ENCODE results near the gene RNF213.
"Not testable (repeated sequence)": the region's sequence is repeated elsewhere in the genome, so short reads cannot be mapped to it uniquely, and the experiment has no call there.

RNF213 gene

DNA sequence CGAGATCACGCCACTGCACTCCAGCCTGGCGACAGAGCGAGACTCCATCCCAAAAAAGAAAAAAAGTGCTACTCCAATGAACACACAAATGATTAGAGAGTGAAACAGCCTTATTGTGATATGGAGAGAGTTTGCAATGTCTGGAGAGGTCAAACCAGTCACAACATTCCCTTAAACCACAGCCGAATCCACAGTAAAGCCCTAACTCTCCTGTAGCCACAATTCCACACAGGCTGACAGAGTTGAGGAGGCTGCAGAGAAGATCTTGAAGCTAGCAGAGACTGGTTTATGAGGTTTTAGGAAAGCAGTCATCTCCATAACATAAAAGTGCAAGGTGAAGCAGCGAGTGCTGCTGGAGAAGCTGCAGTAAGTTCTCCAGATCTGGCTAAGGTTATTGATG, 6.7 kb downstream of the RNF213 start:
- in situ Hi-C loops (cut with HindIII; ENCODE audit: low sequenced_read_pairs), result no loop called here

DNA sequence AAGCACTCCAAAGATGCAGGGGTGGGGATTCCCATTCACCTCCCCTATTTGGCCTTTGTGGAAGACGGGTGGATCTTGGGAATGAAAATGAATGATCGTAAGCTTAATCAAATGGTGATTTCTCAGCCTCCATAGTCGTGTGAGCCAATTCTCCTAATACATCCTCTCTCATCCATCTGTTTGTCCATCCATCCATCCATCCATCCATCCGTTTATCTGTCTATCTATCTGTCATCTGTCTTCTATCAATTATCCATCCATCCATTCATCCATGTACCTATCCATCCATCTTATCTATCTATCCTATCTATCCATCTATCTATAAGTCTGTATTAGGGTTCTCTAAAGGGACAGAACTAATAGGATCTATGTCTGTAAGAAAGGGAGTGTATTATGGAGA, 7.8 kb downstream of the RNF213 start:
- in situ Hi-C loops (cut with HindIII; ENCODE audit: low sequenced_read_pairs), result no loop called here

DNA sequence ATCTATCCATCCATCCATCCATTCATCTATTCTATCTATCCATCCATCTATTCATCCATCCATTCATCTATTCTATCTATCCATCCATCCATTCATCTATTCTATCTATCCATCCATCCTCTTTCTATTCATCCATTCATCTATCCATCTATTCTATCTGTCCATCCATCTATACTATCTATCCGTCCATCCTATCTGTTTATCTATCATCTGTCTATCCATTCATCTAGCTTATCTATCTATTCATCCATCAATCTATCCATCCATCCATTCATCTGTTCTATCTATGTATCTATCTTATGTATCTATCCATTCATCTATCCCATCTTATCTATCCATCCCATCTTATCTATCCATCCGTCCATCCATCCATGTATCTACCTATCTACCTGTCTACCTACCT, 8.8 kb downstream of the RNF213 start:
- in situ Hi-C loops (cut with HindIII; ENCODE audit: low sequenced_read_pairs), result no loop called here

DNA sequence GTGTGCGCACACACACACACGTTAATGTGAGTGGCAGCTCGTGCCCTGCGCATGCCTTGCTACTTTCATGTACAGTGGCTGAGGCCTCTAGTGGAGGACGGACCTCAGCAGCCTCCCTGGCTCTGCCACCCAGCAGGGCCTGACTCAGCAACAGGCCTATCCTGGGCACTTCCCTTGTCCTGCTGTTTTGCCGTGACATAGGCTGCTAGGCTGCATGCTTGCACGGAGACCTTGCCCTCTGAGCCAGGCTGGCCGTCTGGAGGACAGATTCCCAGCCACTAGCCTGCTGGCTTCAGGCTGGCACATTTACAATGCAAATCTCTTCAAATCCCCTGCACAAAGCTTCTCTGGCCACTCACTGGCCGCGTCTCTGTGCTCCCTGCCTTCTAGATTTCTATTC, 9.5 kb downstream of the RNF213 start:
- in situ Hi-C loops (cut with HindIII; ENCODE audit: low sequenced_read_pairs), result loop anchor here (5.0 kb wide), 1 partner anchor 53 kb away; no protein-coding TSS in a partner anchor

DNA sequence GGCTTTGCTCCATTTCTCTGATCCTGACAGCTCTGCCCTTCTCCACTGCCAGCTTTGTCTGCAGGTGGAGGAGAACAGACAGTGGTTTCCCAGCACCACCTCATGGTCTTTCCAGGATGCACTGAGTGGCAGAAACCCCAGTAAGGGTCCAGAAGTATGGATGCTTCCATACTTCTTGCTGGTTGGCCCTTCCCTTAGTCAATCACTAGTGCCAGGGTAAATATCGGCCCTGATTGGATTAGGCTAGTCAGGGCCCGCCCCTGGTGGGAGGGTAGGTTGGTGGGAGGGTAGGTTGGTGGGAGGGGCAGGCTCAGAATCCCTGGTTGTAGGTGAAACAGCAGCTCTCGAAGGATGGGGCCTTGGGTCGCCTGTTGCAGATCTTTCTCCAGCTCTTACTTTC, 10.2 kb downstream of the RNF213 start:
- in situ Hi-C loops (cut with HindIII; ENCODE audit: low sequenced_read_pairs), result loop anchor here (5.0 kb wide), 1 partner anchor 54 kb away; no protein-coding TSS in a partner anchor

DNA sequence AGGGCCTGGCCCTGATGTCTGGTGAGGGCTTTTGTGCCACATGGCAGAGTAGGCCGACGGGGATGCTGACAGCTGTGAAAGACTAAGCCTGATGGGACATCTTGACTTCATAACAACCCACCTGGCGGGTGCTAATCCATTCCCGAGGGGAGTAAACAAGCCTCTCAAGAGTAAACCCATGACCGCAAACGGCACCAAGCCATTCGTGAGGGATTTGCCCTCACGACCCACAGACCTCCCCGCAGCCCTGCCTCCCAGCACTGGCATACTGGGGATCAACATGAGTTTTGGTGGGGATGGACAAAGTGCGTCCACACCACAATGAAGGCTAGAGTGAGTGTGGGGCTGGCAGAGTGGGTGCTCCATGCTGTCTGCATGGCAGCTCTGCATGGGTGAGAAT, 11.7 kb downstream of the RNF213 start:
- in situ Hi-C loops (cut with HindIII; ENCODE audit: low sequenced_read_pairs), result loop anchor here (5.0 kb wide), 1 partner anchor 55 kb away; no protein-coding TSS in a partner anchor

DNA sequence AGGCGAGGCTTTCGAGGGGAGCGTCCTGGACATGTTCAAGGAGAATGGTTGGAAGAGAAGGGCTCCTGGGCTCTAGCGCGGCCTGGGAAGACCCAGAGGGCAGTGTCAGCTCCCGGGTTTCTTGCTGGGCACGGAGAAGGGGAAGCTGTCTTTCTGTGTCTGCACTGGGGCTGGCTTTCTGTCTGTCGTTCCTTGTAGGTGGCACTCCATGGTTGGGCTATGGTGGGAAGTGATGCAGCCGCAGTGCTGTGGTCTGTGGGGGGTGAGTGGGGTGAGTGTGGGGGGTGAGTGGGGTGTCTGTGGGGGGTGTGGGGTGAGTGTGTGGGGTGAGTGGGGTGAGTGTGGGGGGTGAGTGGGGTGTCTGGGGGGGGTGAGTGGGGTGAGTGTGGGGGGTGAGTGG, 13.7 kb downstream of the RNF213 start:
- in situ Hi-C loops (cut with HindIII; ENCODE audit: low sequenced_read_pairs), result loop anchor here (5.0 kb wide), 1 partner anchor 57 kb away; no protein-coding TSS in a partner anchor

DNA sequence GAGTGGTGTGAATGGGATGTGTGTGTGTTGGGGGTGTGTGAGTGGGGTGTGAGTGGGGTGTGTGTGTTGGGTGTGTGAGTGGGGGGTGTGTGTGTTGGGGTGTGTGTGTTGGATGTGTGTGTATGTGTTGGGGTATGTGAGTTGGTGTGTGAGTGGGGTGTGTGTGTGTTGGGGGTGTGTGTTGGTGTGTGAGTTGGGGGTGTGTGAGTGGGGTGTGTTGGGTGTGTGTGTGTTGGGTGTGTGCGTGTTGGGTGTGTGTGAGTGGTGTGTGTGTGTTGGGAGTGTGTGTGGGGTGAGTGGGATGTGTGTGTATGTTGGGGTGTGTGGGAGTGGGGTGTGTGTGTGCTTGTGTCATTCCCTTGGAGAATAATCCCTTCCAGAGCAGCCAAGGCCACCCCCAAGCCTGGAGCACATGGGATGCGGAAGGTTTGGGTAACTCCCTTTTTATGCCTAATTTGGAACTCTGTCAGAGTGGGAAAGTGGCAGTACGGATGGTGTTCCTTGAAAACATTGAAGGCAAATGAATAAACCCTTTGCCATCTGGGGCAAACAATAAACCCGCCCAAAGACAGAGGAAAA, 14.3 kb downstream of the RNF213 start:
- in situ Hi-C loops (cut with HindIII; ENCODE audit: low sequenced_read_pairs), result loop anchor here (5.0 kb wide), 1 partner anchor 58 kb away; no protein-coding TSS in a partner anchor

DNA sequence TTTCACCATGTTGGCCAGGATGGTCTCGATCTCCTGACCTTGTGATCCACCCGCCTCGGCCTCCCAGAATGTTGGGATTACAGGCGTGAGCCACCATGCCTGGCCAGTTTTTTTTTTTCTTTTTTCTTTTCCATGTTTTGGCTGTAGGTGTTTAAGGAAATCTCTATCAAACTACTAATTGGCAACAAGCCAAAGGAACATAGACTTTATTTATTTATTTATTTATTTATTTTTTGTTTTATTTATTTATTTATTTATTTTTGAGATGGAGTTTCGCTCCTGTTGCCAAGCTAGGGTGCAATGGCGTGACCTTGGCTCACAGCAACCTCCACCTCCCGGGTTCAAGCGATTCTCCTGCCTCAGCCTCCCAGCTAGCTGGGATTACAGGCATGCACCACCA, 15.2 kb downstream of the RNF213 start:
- in situ Hi-C loops (cut with HindIII; ENCODE audit: low sequenced_read_pairs), result not testable (repeated sequence)

DNA sequence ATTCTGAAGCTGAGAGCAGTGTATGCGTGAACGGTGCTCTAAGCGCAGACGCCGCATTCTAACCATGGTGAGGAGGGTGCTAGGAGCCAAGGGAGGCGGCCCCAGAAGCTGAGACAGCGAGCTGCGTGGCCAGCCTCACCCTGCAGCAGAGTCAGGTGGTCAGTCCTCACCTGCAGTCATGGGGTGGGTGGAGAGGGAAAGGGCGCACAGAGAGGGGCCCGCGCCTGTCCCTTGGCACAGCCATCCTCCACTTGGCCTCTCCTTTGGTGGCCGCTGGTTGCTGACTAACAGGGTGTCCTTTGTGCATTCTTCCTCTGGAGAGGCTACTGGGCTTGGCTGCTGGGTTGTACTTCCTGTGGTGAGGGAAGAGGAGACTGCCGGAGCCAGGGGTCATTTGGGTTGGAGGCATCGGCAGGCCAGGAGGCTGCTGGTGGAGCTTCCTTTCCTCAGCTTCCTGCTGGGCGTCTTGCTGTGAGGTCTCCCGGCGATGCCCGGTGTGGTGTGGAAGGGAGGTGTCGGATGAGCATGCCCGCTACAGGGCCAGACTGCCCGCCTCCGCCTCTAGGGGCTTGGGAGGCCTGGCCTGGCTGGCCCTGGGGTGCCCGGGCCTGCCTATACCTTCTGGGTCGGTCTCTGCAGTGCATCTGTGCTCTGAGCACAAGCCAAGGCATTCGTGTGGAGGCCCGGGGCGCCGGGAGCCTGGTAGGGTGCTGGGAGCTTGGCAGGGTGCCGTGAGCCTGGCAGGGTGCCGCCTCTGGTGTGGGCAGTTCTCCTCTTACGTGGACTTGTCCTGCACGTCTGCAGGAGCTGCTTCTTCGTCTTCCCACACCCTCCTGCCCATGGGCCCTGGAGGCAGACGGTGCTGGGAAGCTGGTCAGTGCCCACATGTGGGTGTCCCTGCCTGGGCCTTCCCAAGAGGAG, 17.4 kb downstream of the RNF213 start:
- in situ Hi-C loops (cut with HindIII; ENCODE audit: low sequenced_read_pairs), result no loop called here

DNA sequence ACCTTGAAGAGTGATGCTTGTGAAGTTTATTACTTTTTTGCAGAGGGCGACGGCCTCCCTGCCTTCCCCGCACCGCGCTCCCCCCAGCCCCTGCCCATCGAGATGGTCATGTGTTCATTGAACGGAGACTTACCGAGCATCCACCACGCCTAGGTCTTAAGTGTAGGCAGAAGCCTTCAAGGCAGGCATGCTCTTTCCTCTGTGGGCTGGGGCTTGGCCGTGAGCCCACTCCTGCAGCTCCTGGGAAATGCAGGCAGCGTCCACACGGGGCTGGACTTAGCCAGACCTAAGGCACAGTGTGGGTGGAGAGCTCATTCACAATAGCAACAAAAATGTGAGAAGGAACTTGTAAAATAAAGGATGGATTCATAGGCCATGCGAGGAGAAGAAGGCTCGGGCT, 19.2 kb downstream of the RNF213 start:
- in situ Hi-C loops (cut with HindIII; ENCODE audit: low sequenced_read_pairs), result no loop called here

DNA sequence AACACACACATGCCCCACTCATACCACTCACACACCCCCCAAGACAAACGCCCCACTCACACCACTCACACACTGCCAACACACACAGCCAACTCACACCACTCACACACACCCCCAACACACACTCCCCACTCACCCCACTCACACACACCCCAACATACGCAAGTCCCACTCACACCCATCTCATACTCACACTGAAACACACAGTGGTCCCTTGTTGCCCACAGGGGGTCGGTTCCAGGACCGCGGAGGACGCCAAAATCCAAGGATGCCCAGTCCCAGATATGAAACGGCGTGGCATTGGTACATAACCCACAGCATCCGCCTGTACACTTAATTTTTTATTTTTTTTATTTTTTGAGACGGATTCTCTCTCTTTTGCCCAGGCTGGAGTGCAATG, 20.9 kb downstream of the RNF213 start:
- in situ Hi-C loops (cut with HindIII; ENCODE audit: low sequenced_read_pairs), result no loop called here

DNA sequence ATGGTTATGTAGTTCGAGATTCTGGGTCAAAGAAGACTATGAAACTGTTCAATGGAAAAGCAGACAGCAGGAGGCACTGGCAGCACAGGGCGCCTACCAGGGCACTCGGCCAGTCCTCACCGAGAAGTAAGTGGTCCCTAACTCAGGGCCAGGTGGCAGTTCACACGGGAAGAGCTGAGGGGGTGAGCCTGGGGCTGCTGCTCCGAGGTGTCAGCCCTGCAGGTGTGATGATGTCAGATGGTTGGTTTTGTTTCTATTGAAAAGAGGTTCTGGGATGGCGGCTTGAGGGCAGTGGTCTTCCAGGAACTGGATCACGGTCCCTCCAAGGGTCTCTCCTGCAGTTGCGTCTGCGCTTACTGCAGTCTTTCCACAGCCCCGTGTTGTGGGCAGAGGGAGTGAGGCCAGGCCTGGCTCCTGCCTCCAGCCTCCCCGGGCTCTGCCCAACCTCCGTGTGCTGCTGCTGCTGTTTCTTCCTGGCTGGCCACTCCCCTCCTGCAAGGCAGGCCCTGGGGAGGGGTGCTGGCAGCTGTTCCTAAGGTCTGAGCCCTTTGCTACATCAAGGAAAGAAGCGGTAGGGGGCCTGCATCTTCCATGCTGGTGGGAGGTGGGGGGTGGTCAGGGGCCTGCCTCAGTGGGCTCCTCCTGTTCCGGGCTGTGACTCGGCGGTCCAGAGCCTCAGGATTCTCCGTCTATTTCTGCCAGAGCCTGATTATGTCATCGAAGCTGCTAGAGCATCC, 22.6 kb downstream of the RNF213 start:
- in situ Hi-C loops (cut with HindIII; ENCODE audit: low sequenced_read_pairs), result no loop called here

DNA sequence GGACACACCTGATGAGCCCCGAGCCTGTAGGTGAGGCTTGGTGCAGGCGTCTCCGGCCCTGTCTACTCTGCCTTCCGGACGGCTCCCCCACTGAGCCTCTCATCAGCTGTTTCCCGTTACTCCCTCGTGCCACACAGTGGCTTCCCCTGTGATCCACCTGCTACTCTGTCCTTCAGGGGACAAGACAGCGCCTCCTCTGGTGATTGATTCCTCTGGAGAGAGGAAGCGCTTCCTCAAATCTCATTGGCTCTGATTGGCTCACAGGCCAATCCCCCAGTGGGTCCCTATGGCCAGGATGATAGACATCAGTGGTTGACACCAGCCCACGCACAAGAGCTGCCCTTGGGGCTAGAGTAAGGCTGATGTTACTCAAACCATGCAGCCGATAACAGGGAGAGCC, 24.0 kb downstream of the RNF213 start:
- in situ Hi-C loops (cut with HindIII; ENCODE audit: low sequenced_read_pairs), result no loop called here

DNA sequence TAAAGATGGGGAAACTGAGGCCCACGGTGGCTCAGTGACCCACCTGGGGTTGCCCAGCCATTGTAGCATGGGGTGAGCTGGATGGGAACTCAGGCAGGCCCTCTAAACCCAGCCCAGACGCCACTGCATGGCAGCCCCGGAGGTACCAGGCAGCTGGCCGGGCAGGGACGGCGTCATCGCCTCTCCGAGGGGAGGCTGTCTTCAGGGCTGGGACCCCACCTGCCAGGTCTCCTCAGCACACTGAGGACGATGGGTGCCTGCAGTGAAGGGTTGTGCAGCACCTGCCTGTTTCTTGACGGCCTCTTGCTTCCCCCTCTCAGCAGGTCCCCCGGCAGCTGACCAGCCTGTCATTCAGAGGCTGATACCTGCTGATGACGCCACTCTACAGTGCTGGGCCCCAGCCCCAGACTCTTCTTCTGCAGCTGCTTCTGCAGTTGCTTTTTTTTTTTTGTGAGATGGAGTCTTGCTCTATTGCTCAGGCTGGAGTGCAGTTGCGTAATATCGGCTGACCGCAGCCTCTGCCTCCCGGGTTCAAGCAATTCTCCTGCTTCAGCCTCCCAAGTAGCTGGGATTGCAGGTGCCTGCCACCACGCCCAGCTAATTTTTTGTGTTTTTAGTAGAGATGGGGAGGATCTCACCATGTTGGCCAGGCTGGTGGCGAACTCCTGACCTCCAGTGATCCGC, 24.7 kb downstream of the RNF213 start:
- in situ Hi-C loops (cut with HindIII; ENCODE audit: low sequenced_read_pairs), result no loop called here

DNA sequence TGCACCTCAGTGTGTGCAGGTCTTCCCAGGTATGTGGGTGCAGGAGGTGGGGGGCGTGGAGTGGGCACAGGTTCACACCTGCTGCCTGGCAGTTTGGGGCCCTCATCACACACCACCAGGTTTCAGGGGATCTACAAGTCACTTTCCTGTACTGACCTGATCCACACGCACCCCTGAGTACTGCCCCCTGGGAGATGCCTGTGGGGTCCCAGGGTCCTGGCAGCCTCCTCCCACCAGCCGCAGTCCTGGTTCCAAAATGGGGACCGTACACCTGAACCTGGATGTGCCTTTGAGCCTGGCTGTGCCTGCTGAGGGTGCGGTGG, 25.9 kb downstream of the RNF213 start:
- in situ Hi-C loops (cut with HindIII; ENCODE audit: low sequenced_read_pairs), result no loop called here

DNA sequence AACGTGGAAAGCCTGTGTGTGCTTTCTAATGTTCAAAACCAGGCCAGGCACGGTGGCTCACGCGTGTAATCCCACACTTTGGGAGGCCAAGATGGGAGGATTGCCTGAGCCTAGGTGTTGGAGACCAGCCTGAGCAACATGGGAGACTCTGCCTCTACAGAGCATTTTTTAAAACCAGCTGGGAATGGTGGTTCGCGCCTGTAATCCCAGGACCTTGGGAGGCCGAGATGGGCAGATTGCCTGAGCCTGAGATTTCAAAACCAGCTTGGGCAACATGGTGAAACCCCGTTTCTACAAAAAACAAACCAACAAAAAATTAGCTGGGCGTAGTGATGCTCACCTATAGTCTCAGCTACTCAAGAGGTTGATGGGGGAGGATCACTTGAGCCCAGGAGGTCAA, 26.4 kb downstream of the RNF213 start:
- in situ Hi-C loops (cut with HindIII; ENCODE audit: low sequenced_read_pairs), result no loop called here

DNA sequence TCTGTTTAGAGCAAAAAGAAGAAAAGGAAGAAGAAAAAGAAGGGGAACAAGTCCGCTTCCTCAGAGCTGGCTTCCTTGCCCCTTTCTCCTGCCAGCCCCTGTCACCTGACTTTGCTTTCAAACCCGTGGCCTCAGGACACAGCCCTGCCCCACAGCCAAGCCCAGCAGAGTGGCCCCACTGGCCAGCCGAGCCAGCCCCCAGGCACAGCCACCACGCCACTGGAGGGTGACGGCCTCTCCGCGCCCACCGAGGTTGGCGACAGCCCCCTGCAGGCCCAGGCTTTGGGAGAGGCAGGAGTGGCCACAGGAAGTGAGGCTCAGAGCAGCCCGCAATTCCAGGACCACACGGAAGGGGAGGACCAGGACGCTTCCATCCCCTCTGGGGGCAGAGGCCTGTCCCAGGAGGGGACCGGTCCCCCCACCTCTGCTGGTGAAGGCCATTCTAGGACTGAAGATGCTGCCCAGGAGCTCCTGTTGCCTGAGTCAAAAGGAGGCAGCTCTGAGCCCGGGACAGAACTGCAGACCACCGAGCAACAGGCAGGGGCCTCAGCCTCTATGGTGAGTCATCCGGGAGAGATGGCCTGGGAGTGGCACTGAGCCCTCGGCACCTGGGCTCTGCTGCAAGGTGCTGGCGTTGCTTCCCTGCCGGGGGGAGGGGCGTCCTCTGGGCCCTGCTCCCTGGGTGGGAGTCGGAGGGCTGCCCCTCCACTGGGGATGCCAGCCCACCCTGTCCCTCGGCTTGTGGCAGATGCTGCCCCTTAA, 27.3 kb downstream of the RNF213 start:
- in situ Hi-C loops (cut with HindIII; ENCODE audit: low sequenced_read_pairs), result no loop called here

DNA sequence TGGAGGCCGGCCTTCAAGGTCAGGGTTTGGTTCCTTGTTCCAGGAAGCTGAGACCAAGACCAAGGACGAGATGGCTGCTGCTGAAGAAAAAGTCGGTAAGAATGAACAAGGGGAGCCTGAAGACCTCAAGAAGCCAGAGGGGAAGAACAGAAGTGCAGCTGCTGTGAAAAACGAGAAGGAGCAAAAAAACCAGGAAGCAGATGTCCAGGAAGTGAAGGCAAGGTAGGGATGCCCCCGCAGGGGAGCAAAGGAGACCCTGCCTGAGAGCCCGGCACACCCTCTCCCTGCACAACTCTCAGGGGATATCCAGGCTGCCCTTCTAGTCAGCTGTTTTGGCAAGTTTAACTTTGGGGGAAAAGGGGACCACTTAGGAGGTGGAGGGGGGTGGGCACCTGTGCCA, 29.0 kb downstream of the RNF213 start:
- in situ Hi-C loops (cut with HindIII; ENCODE audit: low sequenced_read_pairs), result no loop called here

DNA sequence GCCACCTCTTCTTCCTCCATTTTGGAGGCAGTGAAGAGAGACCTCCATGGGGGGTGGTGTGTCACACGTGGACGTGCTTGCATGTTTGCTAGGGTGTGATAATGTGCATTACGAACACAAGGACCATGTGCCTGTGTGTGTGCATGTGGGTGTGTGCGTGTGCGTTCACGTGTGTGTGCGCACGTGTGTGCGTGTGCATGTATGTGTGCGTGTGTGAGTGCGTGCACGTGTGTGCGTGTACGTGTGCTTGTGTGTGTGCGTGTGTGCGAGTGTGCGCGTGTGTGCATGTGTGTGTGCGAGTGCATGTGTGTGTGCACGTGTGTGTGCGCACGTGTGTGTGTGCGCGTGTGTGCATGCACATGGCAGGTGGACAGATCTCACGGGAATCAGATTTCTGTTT, 29.5 kb downstream of the RNF213 start:
- in situ Hi-C loops (cut with HindIII; ENCODE audit: low sequenced_read_pairs), result no loop called here
